Measurements from ENCODE around the gene CCR5.
"Not testable (repeated sequence)": the region's sequence is repeated elsewhere in the genome, so short reads cannot be mapped to it uniquely, and the experiment has no call there.

DNA sequence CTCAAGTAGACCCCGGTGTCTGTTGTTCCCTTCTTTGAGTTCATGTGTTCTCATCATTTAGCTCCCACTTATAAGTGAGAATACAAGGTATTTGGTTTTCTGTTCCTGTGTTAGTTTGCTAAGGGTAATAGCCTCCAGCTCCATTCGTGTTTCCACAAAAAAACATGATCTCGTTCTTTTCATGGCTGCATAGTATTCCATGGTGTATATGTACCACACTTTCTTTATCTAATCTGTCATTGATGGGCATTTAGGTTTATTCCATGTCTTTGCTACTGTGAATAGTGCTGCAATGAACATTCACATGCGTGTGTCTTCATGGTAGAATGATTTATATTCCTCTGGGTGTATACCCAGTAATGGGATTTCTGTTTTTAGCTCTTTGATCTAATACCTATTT lies 32.2 kb downstream of the CCR5 start:
- TF ChIP-seq, protein P1, sequence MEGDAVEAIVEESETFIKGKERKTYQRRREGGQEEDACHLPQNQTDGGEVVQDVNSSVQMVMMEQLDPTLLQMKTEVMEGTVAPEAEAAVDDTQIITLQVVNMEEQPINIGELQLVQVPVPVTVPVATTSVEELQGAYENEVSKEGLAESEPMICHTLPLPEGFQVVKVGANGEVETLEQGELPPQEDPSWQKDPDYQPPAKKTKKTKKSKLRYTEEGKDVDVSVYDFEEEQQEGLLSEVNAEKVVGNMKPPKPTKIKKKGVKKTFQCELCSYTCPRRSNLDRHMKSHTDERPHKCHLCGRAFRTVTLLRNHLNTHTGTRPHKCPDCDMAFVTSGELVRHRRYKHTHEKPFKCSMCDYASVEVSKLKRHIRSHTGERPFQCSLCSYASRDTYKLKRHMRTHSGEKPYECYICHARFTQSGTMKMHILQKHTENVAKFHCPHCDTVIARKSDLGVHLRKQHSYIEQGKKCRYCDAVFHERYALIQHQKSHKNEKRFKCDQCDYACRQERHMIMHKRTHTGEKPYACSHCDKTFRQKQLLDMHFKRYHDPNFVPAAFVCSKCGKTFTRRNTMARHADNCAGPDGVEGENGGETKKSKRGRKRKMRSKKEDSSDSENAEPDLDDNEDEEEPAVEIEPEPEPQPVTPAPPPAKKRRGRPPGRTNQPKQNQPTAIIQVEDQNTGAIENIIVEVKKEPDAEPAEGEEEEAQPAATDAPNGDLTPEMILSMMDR (CRISPR knock-in tag; IDR thresholded peaks at IDR 0.05), result not testable (repeated sequence)
- not testable (repeated sequence) for TF ChIP-seq CHD2 (IDR thresholded peaks at IDR 0.05; ENCODE audit: low read depth, low read length); ZNF770 (CRISPR knock-in tag; IDR thresholded peaks at IDR 0.05); SP4 (CRISPR knock-in tag; IDR thresholded peaks at IDR 0.05); ZFAT (CRISPR knock-in tag; conservative IDR thresholded peaks at IDR 0.05); ZNF30 (CRISPR knock-in tag; IDR thresholded peaks at IDR 0.05); ZNF350 (CRISPR knock-in tag; IDR thresholded peaks at IDR 0.05; ENCODE audit: borderline replicate concordance, low read depth); ARHGAP35 (CRISPR knock-in tag; IDR thresholded peaks at IDR 0.05; ENCODE audit: borderline replicate concordance)
- TF ChIP-seq, protein P2, sequence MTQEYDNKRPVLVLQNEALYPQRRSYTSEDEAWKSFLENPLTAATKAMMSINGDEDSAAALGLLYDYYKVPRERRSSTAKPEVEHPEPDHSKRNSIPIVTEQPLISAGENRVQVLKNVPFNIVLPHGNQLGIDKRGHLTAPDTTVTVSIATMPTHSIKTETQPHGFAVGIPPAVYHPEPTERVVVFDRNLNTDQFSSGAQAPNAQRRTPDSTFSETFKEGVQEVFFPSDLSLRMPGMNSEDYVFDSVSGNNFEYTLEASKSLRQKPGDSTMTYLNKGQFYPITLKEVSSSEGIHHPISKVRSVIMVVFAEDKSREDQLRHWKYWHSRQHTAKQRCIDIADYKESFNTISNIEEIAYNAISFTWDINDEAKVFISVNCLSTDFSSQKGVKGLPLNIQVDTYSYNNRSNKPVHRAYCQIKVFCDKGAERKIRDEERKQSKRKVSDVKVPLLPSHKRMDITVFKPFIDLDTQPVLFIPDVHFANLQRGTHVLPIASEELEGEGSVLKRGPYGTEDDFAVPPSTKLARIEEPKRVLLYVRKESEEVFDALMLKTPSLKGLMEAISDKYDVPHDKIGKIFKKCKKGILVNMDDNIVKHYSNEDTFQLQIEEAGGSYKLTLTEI (CRISPR knock-in tag; conservative IDR thresholded peaks at IDR 0.05), result not testable (repeated sequence)
- TF ChIP-seq, protein P3, sequence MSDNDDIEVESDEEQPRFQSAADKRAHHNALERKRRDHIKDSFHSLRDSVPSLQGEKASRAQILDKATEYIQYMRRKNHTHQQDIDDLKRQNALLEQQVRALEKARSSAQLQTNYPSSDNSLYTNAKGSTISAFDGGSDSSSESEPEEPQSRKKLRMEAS (IDR thresholded peaks at IDR 0.05), result not testable (repeated sequence)
